ENCODE data around the gene PRIM2.
"Not testable (repeated sequence)": the region's sequence is repeated elsewhere in the genome, so short reads cannot be mapped to it uniquely, and the experiment has no call there.

- not testable (repeated sequence) for TF ChIP-seq YY1 (tag by site-specific recombination; IDR thresholded peaks at IDR 0.05); ZNF37A (tag by site-specific recombination; IDR thresholded peaks at IDR 0.05); ZNF311 (tag by site-specific recombination; IDR thresholded peaks at IDR 0.05; ENCODE audit: borderline replicate concordance); ZSCAN23 (tag by site-specific recombination; IDR thresholded peaks at IDR 0.05)
Observed at GRCh38 chr6:57374764-57375163, 57.3 kb downstream of the PRIM2 start.

All from HEK293 (cell line).